ENCODE data around the gene SUCLA2.
"Not testable (repeated sequence)": the region's sequence is repeated elsewhere in the genome, so short reads cannot be mapped to it uniquely, and the experiment has no call there.

SUCLA2 gene

GRCh38 chr13:47991859-47992258, 9.2 kb downstream of the SUCLA2 start:
- no peak for DNase-seq (ENCODE audit: low read depth in 3 of 3)

- DNase-seq (ENCODE audit: low read depth in 3 of 3), result no peak
Measured at GRCh38 chr13:47990920-47991466, 10.1 kb downstream of the SUCLA2 start.

GRCh38 chr13:47990427-47990826, 10.6 kb downstream of the SUCLA2 start:
- DNase-seq (ENCODE audit: low read depth in 3 of 3), result no peak

GRCh38 chr13:47983070-47983469, 18.0 kb downstream of the SUCLA2 start:
- no peak for DNase-seq (ENCODE audit: low read depth in 3 of 3)

- no peak for DNase-seq (ENCODE audit: low read depth in 3 of 3)
Measured at GRCh38 chr13:47976325-47976724, 24.7 kb downstream of the SUCLA2 start.

- DNase-seq (ENCODE audit: low read depth in 3 of 3), result no peak
Measured at GRCh38 chr13:47964863-47965262, 36.2 kb downstream of the SUCLA2 start.

GRCh38 chr13:47962237-47962636, 38.8 kb downstream of the SUCLA2 start:
- DNase-seq (ENCODE audit: low read depth in 3 of 3), result no peak

- no peak for DNase-seq (ENCODE audit: low read depth in 3 of 3)
Measured at GRCh38 chr13:47959468-47960247, 41.4 kb downstream of the SUCLA2 start.

GRCh38 chr13:47957073-47957472, 44.0 kb downstream of the SUCLA2 start:
- no peak for DNase-seq (ENCODE audit: low read depth in 3 of 3)

GRCh38 chr13:47955836-47956235, 45.2 kb downstream of the SUCLA2 start:
- no peak for DNase-seq (ENCODE audit: low read depth in 3 of 3)

- no peak for DNase-seq (ENCODE audit: low read depth in 3 of 3)
Measured at GRCh38 chr13:47949799-47950198, 51.3 kb downstream of the SUCLA2 start.

GRCh38 chr13:47945738-47946137, 55.3 kb downstream of the SUCLA2 start:
- DNase-seq (ENCODE audit: low read depth in 3 of 3), result no peak

- not testable (repeated sequence) for DNase-seq (ENCODE audit: low read depth in 3 of 3)
Measured at GRCh38 chr13:47945146-47945545, 55.9 kb downstream of the SUCLA2 start.

GRCh38 chr13:47934371-47934770, 66.7 kb downstream of the SUCLA2 start:
- no peak for DNase-seq (ENCODE audit: low read depth in 3 of 3)

GRCh38 chr13:47932950-47933923, 67.8 kb downstream of the SUCLA2 start:
- DNase-seq (ENCODE audit: low read depth in 3 of 3), result no peak

GRCh38 chr13:47930649-47931165, 70.4 kb downstream of the SUCLA2 start:
- no peak for DNase-seq (ENCODE audit: low read depth in 3 of 3)

- DNase-seq (ENCODE audit: low read depth in 3 of 3), result no peak
Measured at GRCh38 chr13:47929156-47929555, 71.9 kb downstream of the SUCLA2 start.

- DNase-seq (ENCODE audit: low read depth in 3 of 3), result no peak
Measured at GRCh38 chr13:47917022-47917574, 84.0 kb downstream of the SUCLA2 start.

GRCh38 chr13:47908197-47908902, 92.7 kb downstream of the SUCLA2 start:
- DNase-seq (ENCODE audit: low read depth in 3 of 3), result no peak

GRCh38 chr13:47904891-47905290, 96.2 kb downstream of the SUCLA2 start:
- no peak for DNase-seq (ENCODE audit: low read depth in 3 of 3)

GRCh38 chr13:47904241-47904640, 96.8 kb downstream of the SUCLA2 start:
- DNase-seq (ENCODE audit: low read depth in 3 of 3), result no peak
